OCI-LY7 (cell line): Measurements from ENCODE around the gene HSDL2. TPM values are rescaled to one million over a fixed set of nuclear protein-coding genes. Genes with fewer than 3 reads are reported as not detected.

Experiments used
- BruUV-seq: library from RNA; stranded (reverse); fragments of 400-500 nt; replicated peaks from 2 replicates; lab custom pipeline; 2021; lab: Mats Ljungman, UMichigan
- CTCF ChIA-PET: fragments of 300-600 bp; sonication (Branson Sonifier 250); formaldehyde crosslinking; loops from one replicate; lab custom pipeline; 2022; ENCODE audit warnings: antibody characterized with exemption; ENCODE audit not compliant: unreplicated experiment; lab: Charles Lee
- POLR2A ChIA-PET: fragments of 300-600 bp; sonication (Branson Sonifier 250); formaldehyde crosslinking; loops from one replicate; lab custom pipeline; 2022; ENCODE audit warnings: antibody characterized with exemption; lab: Charles Lee
- DNase-seq: peaks from one replicate; pipeline ENCODE4 v3.0.0-alpha.2; 2015; ENCODE audit warnings: low spot score
- H2AFZ ChIP-seq: fragments of 200-600 bp; sonication (generic), shearing (Covaris generic); 2 replicates; pipeline ENCODE4 v1.6.1; 2014; ENCODE audit warnings: mild to moderate bottlenecking, antibody characterized with exemption, low read length, moderate library complexity
- H3K27ac ChIP-seq: fragments of 200-600 bp; sonication (generic); 2 replicates; pipeline ENCODE4 v1.5.1; 2014; ENCODE audit warnings: mixed run types, low read depth, mild to moderate bottlenecking, moderate library complexity, low read length, inconsistent platforms; ENCODE audit not compliant: poor library complexity, severe bottlenecking
- H3K36me3 ChIP-seq: fragments of 200-600 bp; sonication (generic); 2 replicates; pipeline ENCODE4 v1.6.1; 2014; ENCODE audit warnings: mild to moderate bottlenecking, antibody characterized with exemption, low read length, moderate library complexity, mixed read lengths; ENCODE audit not compliant: insufficient read depth
- H3K4me1 ChIP-seq: fragments of 200-600 bp; sonication (generic); 2 replicates; pipeline ENCODE4 v1.5.1; 2014; ENCODE audit warnings: mild to moderate bottlenecking, low read length; ENCODE audit not compliant: insufficient read depth, poor library complexity, severe bottlenecking
- H3K4me2 ChIP-seq: fragments of 200-600 bp; sonication (generic); 2 replicates; pipeline ENCODE4 v1.6.1; 2014; ENCODE audit warnings: mild to moderate bottlenecking, low read length
- H3K4me3 ChIP-seq: fragments of 200-600 bp; sonication (generic); 2 replicates; pipeline ENCODE4 v1.5.1; 2014; ENCODE audit warnings: mild to moderate bottlenecking, low read depth, low read length; ENCODE audit not compliant: poor library complexity, severe bottlenecking
- H3K79me2 ChIP-seq: fragments of 200-600 bp; sonication (generic); 2 replicates; pipeline ENCODE4 v1.6.1; 2016; ENCODE audit warnings: low read depth, mild to moderate bottlenecking, low read length, moderate library complexity, mixed read lengths; ENCODE audit not compliant: insufficient read depth
- H3K9me2 ChIP-seq: fragments of 200-600 bp; sonication (generic); 2 replicates; pipeline ENCODE4 v1.6.1; 2016; ENCODE audit warnings: mild to moderate bottlenecking, low read length, mixed read lengths; ENCODE audit not compliant: insufficient read depth
- H3K9me3 ChIP-seq: fragments of 200-600 bp; sonication (generic); 2 replicates; pipeline ENCODE4 v1.6.1; 2014; ENCODE audit warnings: mild to moderate bottlenecking, mixed run types, low read length, mixed read lengths
- H4K20me1 ChIP-seq: fragments of 200-600 bp; sonication (generic); 2 replicates; pipeline ENCODE4 v1.6.1; 2014; ENCODE audit warnings: mild to moderate bottlenecking, antibody characterized with exemption, low read length, moderate library complexity, mixed read lengths; ENCODE audit not compliant: insufficient read depth
- CTCF ChIP-seq: fragments of 200-600 bp; sonication (generic); conservative IDR thresholded peaks from 2 replicates; pipeline ENCODE4 v1.5.1; 2014; ENCODE audit warnings: mild to moderate bottlenecking, antibody characterized with exemption, low read length, moderate library complexity, mixed read lengths
- EZH2phosphoT487 ChIP-seq: fragments of 200-600 bp; sonication (generic); IDR thresholded peaks from 2 replicates; pipeline ENCODE4 v1.6.1; 2018; ENCODE audit warnings: low read depth, borderline replicate concordance, mild to moderate bottlenecking, mixed run types, antibody characterized with exemption, low read length, moderate library complexity, mixed read lengths
- intact Hi-C: fragments of 100-400 bp; cut with micrococcal nuclease; formaldehyde crosslinking; loops from one replicate; pipeline ENCODE4 v1.10.0; 2022; ENCODE audit not compliant: unreplicated experiment
- total RNA-seq, 2 experiments: library from RNA; depleted of rRNA in 1 of 2; stranded (reverse); fragments of >200 nt in 1 of 2; shearing (Covaris generic) in 1 of 2; gene quantifications; 2 replicates each; pipeline ENCODE4 v1.2.3, GENCODE V29; 2014 to 2022

Gene HSDL2
- total RNA-seq, 2 experiments from 2014 or later: 12.7 to 16.6 TPM

- H2AFZ ChIP-seq: no peak overlapping the region
- H4K20me1 ChIP-seq: no peaks in the 10 kb centered on the region
- CTCF ChIA-PET: no interaction called here
- TF ChIP-seq CTCF: no peak
- no peak for TF ChIP-seq EZH2phosphoT487
- H3K79me2 ChIP-seq: no peaks in the 10 kb centered on the region
- no peaks in the 10 kb centered on the region for H3K9me2 ChIP-seq
- H3K4me2 ChIP-seq: no peak overlapping the region
- POLR2A ChIA-PET: interaction anchor here (0.6 to 1.4 kb wide), 5 partner anchors 13 to 1012 kb away, joined by 3 to 5 read pairs (median 3); partner anchors contain the start of gene KIAA1958
- no TSS peak for BruUV-seq
- DNase-seq: no peak
- peaks cover 4% of the 10 kb centered on the region; the same call in 1 of the 2 replicates for H3K36me3 ChIP-seq
- H3K27ac ChIP-seq: no peak overlapping the region
- H3K4me3 ChIP-seq: no peak overlapping the region
- no peaks in the 10 kb centered on the region for H3K9me3 ChIP-seq
- no peaks in the 10 kb centered on the region for H3K4me1 ChIP-seq
- intact Hi-C loops: no loop called here
Measured at GRCh38 chr9:112472996-112473395, 93.1 kb downstream of the HSDL2 start.

DNA sequence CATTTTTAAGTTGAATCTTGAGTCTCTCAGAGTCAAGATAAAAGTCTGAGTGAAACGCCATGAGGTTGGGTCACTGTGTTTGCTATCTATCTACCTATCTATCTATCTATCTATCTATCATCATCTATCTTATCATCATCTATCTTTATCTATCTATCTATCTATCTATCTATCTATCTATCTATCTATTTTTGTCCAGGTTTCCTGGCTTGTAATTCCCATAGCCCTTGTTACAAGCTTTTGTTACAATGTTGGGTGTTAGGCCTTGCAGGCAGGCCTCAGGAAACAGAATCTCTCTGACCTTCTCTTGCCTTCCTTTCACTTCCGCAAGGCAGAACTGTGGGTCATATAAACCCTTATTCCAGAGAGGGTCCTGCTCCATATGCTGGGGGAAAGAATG is 94.1 kb downstream of the HSDL2 start:
- Histone ChIP-seq H3K27ac (no peak overlapping the region), H3K9me2 (no peaks in the 10 kb centered on the region), H3K4me3 (no peak overlapping the region), H2AFZ (no peak overlapping the region), H3K4me2 (no peak overlapping the region), H3K9me3 (no peaks in the 10 kb centered on the region), H3K36me3 (peaks cover 4% of the 10 kb centered on the region; the same call in 1 of the 2 replicates), H3K4me1 (no peaks in the 10 kb centered on the region), H3K79me2 (no peaks in the 10 kb centered on the region), H4K20me1 (no peaks in the 10 kb centered on the region)
- TF ChIP-seq CTCF: no peak
- no peak for TF ChIP-seq EZH2phosphoT487
- CTCF ChIA-PET: no interaction called here
- DNase-seq: no peak
- POLR2A ChIA-PET: no interaction called here
- intact Hi-C loops: no loop called here
- BruUV-seq: no TSS peak

DNA sequence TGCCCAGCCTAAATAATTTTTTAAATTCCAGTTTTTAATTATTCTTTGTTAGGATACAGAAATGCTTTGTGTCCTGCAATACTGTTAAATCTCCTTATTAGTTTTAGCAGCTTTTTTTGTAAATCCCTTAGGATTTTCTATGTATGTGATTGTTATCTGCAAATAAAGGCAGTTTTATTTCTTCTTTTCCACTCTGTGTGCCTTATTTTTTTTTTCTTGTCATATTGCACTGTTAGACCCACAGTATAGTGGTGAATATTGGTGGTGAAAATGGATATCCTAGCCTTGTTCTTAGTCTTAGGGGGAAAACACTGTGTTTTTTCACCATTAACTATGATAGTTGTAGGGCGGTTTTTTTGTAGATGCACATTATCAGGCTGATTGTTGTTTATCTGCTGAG is 95.4 kb downstream of the HSDL2 start:
- ChIA-PET POLR2A (interaction anchor here (0.7 kb wide), 1 partner anchor 133 kb away, joined by 3 read pairs; no protein-coding TSS in a partner anchor), CTCF (no interaction called here)
- Histone ChIP-seq H3K9me2 (no peaks in the 10 kb centered on the region), H2AFZ (no peak overlapping the region), H3K4me3 (no peak overlapping the region), H3K36me3 (peaks cover 4% of the 10 kb centered on the region; the same call in 1 of the 2 replicates), H3K79me2 (no peaks in the 10 kb centered on the region), H3K9me3 (no peaks in the 10 kb centered on the region), H4K20me1 (no peaks in the 10 kb centered on the region), H3K4me2 (no peak overlapping the region), H3K27ac (no peak overlapping the region), H3K4me1 (no peaks in the 10 kb centered on the region)
- DNase-seq: no peak
- BruUV-seq: no TSS peak
- intact Hi-C loops: no loop called here
- no peak for TF ChIP-seq EZH2phosphoT487
